HCT116 (cell line): ENCODE data around the gene REST.

Experiments
- ATF3 ChIP-seq: IDR thresholded peaks from 2 replicates; pipeline ENCODE4 v1.6.1; 2012
- CTCF ChIP-seq, 3 experiments: fragments of 200-600 bp in 1 of 3; sonication (generic) in 1 of 3; IDR thresholded peaks in 2 of 3; conservative IDR thresholded peaks in 1 of 3; 2 replicates each; pipeline ENCODE4 v1.5.1; 2012 to 2017; ENCODE audit warnings: low read depth in 2 of 3, low read length in 2 of 3, antibody characterized with exemption in 1 of 3, borderline replicate concordance in 1 of 3, control low read depth in 1 of 3, mild to moderate bottlenecking in 1 of 3, mixed read lengths in 1 of 3, mixed run types in 1 of 3, moderate library complexity in 1 of 3; ENCODE audit not compliant: insufficient read depth in 1 of 3
- EZH2 ChIP-seq: fragments of 200-600 bp; sonication (generic); IDR thresholded peaks from 2 replicates; pipeline ENCODE4 v1.6.1; 2017; ENCODE audit warnings: antibody characterized with exemption, mixed run types
- JUND ChIP-seq: IDR thresholded peaks from 2 replicates; pipeline ENCODE4 v1.6.1; 2012
- POLR2A ChIP-seq: IDR thresholded peaks from 2 replicates; pipeline ENCODE4 v1.7.0; 2011; ENCODE audit warnings: borderline replicate concordance; ENCODE audit not compliant: insufficient read depth, insufficient read length; ENCODE audit errors: extremely low read depth
- POLR2AphosphoS5 ChIP-seq: IDR thresholded peaks from 2 replicates; pipeline ENCODE4 v1.6.1; 2011; ENCODE audit warnings: mild to moderate bottlenecking, low read depth, low read length, moderate library complexity
- RAD21 ChIP-seq: IDR thresholded peaks from 2 replicates; pipeline ENCODE4 v1.6.1; 2012; ENCODE audit warnings: low read depth, mild to moderate bottlenecking
- REST ChIP-seq: IDR thresholded peaks from 2 replicates; pipeline ENCODE4 v1.6.1; 2012; ENCODE audit warnings: low read depth
- SP1 ChIP-seq: IDR thresholded peaks from 2 replicates; pipeline ENCODE4 v1.6.1; 2012; ENCODE audit warnings: low read depth
- SRF ChIP-seq: IDR thresholded peaks from 2 replicates; pipeline ENCODE4 v1.6.1; 2012; ENCODE audit warnings: low read depth
- TCF7L2 ChIP-seq: IDR thresholded peaks from 2 replicates; pipeline ENCODE4 v1.7.0; 2011; ENCODE audit warnings: borderline replicate concordance, inconsistent platforms; ENCODE audit not compliant: insufficient read depth, insufficient read length; ENCODE audit errors: extremely low read depth
- ZBTB33 ChIP-seq: IDR thresholded peaks from 2 replicates; pipeline ENCODE4 v1.6.1; 2011; ENCODE audit warnings: mild to moderate bottlenecking, low read length, moderate library complexity; ENCODE audit not compliant: insufficient replicate concordance; ENCODE audit errors: extremely low read depth

GRCh38 chr4:56860781-56861180 lies 46.9 kb upstream of the REST start:
- TF ChIP-seq CTCF (IDR thresholded peaks at IDR 0.05 in 2 of 3, conservative IDR thresholded peaks at IDR 0.05 in 1 of 3; ENCODE audit: borderline replicate concordance in 1 of 3, insufficient read depth in 1 of 3, low read depth in 2 of 3, low read length in 2 of 3) (no peak), SP1 (no peak), POLR2A (no peak), REST (no peak), ZBTB33 (no peak), EZH2 (no peak), SRF (no peak), JUND (no peak), POLR2AphosphoS5 (no peak), TCF7L2 (no peak), ATF3 (no peak), RAD21 (no peak)
